HepG2 (cell line): ENCODE data around the gene ADGRE3. TPM values are rescaled to one million over a fixed set of nuclear protein-coding genes. Genes with fewer than 3 reads are reported as not detected.

Experiments used
- DMAP1 ChIP-seq: IDR thresholded peaks from 2 replicates; pipeline ENCODE4 v1.6.1; 2016
- DNMT3B ChIP-seq: conservative IDR thresholded peaks from 2 replicates; pipeline ENCODE4 v1.6.1; 2016; ENCODE audit warnings: missing biosample characterization, control low read depth
- FOXO1 ChIP-seq: sonication (generic); formaldehyde crosslinking; IDR thresholded peaks from 2 replicates; pipeline ENCODE4 v1.4.0; 2020; ENCODE audit warnings: missing genetic modification reagents
- FOXP1 ChIP-seq, 2 experiments: fragments of 450-650 bp in 1 of 2; IDR thresholded peaks; 2 replicates each; pipeline ENCODE4 v1.6.1; 2017 to 2018; ENCODE audit warnings: antibody characterized with exemption in 1 of 2
- NONO ChIP-seq, 2 experiments: fragments of 450-650 bp in 1 of 2; sonication (generic) in 1 of 2; formaldehyde crosslinking in 1 of 2; IDR thresholded peaks in 1 of 2; conservative IDR thresholded peaks in 1 of 2; 2 replicates each; pipeline versions ENCODE4 v1.6.1 to v1.8.0; 2017 to 2022; ENCODE audit warnings: mild to moderate bottlenecking in 1 of 2, missing genetic modification reagents in 1 of 2, moderate library complexity in 1 of 2
- NR1H2 ChIP-seq: sonication (generic); formaldehyde crosslinking; IDR thresholded peaks from 2 replicates; pipeline ENCODE4 v1.8.1; 2022; ENCODE audit warnings: low read depth, missing genetic modification reagents, borderline replicate concordance
- PLRG1 ChIP-seq: fragments of 450-650 bp; conservative IDR thresholded peaks from 2 replicates; pipeline ENCODE4 v1.6.1; 2016
- RFX1 ChIP-seq: fragments of 450-650 bp; IDR thresholded peaks from 2 replicates; pipeline ENCODE4 v1.6.1; 2017
- SMC3 ChIP-seq: IDR thresholded peaks from 2 replicates; pipeline ENCODE4 v1.6.1; 2011; ENCODE audit warnings: low read length, improper control_type of control experiment
- XBP1 ChIP-seq: sonication (generic); formaldehyde crosslinking; IDR thresholded peaks from 2 replicates; pipeline ENCODE4 v1.5.0; 2020; ENCODE audit warnings: missing genetic modification reagents
- ZBTB38 ChIP-seq: sonication (generic); formaldehyde crosslinking; IDR thresholded peaks from 2 replicates; pipeline ENCODE4 v1.5.1; 2020; ENCODE audit warnings: mild to moderate bottlenecking, missing genetic modification reagents
- ZC3H13 ChIP-seq: sonication (generic); formaldehyde crosslinking; IDR thresholded peaks from 2 replicates; pipeline ENCODE4 v1.8.1; 2023; ENCODE audit warnings: mild to moderate bottlenecking, missing genetic modification reagents, moderate library complexity
- ZKSCAN8 ChIP-seq: IDR thresholded peaks from 2 replicates; pipeline ENCODE4 v1.6.1; 2016; ENCODE audit warnings: borderline replicate concordance, missing genetic modification reagents, missing compliant biosample characterization
- ZNF510 ChIP-seq: sonication (generic); formaldehyde crosslinking; IDR thresholded peaks from 2 replicates; pipeline ENCODE4 v1.4.0; 2020; ENCODE audit warnings: low read depth, mild to moderate bottlenecking, missing genetic modification reagents
- ZNF770 ChIP-seq: sonication (generic); formaldehyde crosslinking; IDR thresholded peaks from 2 replicates; pipeline ENCODE4 v1.5.0; 2020; ENCODE audit warnings: mild to moderate bottlenecking, missing genetic modification reagents
- polyA plus RNA-seq, 8 experiments: library from polyadenylated mRNA; depleted of rRNA in 3 of 8; stranded (reverse) in 7 of 8; unstranded in 1 of 8; fragments of >200 nt; fragmentation: Illumina TruSeq in 4 of 8; extraction: Trizol in 4 of 8; gene quantifications; 2 replicates each; pipeline versions ENCODE4 v1.2.1 to v1.2.3, GENCODE V29; 2011 to 2016; ENCODE audit warnings: low read depth in 4 of 8, missing spikeins in 1 of 8, mixed read lengths in 1 of 8; ENCODE audit not compliant: insufficient read depth in 1 of 8
- total RNA-seq, 5 experiments: library from RNA; depleted of rRNA; stranded (reverse); fragments of >200 nt; fragmentation: Illumina TruSeq; extraction: Trizol; gene quantifications; 2 replicates each; pipeline ENCODE4 v1.2.3, GENCODE V29; 2016; ENCODE audit warnings: low read depth in 1 of 5
- TF ChIP-seq, protein P1 (sequence below): sonication (generic); formaldehyde crosslinking; IDR thresholded peaks from 2 replicates; pipeline ENCODE4 v1.8.1; 2022; ENCODE audit warnings: mild to moderate bottlenecking, missing genetic modification reagents
- TF ChIP-seq, protein P2 (sequence below): sonication (generic); formaldehyde crosslinking; IDR thresholded peaks from 2 replicates; pipeline ENCODE4 v1.5.0; 2020; ENCODE audit warnings: missing genetic modification reagents, mild to moderate bottlenecking, borderline replicate concordance
- TF ChIP-seq, protein P3 (sequence below): sonication (generic); formaldehyde crosslinking; IDR thresholded peaks from 2 replicates; pipeline ENCODE4 v1.5.0; 2020; ENCODE audit warnings: missing genetic modification reagents, mild to moderate bottlenecking, borderline replicate concordance

ADGRE3 gene
- total and polyA plus RNA-seq, 2 of the 13 experiments (the other 11 are each of a cell fraction or from before 2014, with no cell fraction given) = not detected

GRCh38 chr19:14571695-14572490 lies 102.8 kb downstream of the ADGRE3 start, which contains the start of gene NDUFB7 (continued):
- TF ChIP-seq, protein P1, sequence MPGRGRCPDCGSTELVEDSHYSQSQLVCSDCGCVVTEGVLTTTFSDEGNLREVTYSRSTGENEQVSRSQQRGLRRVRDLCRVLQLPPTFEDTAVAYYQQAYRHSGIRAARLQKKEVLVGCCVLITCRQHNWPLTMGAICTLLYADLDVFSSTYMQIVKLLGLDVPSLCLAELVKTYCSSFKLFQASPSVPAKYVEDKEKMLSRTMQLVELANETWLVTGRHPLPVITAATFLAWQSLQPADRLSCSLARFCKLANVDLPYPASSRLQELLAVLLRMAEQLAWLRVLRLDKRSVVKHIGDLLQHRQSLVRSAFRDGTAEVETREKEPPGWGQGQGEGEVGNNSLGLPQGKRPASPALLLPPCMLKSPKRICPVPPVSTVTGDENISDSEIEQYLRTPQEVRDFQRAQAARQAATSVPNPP = no peak
- TF ChIP-seq RFX1 (no peak), PLRG1 (no peak), ZBTB38 (CRISPR knock-in tag) (0 out of 2 replicates have a peak, but pooled peaks have one; percentile 21), ZNF510 (CRISPR knock-in tag) (0 out of 2 replicates have a peak, but pooled peaks have one; percentile 72), ZC3H13 (CRISPR knock-in tag) (peak; percentile 92), XBP1 (CRISPR knock-in tag) (no peak), SMC3 (no peak), FOXO1 (CRISPR knock-in tag) (peak; percentile 20; the same call in 1 of the 2 replicates), FOXP1 (IDR thresholded peaks at IDR 0.05) (no peak), FOXP1 (CRISPR knock-in tag; IDR thresholded peaks at IDR 0.05) (0 out of 2 replicates have a peak, but pooled peaks have one; percentile 27), DMAP1 (CRISPR knock-in tag) (peak; percentile 82), ZNF770 (0 out of 2 replicates have a peak, but pooled peaks have one; percentile 50), NONO (IDR thresholded peaks at IDR 0.05) (no peak), NONO (CRISPR knock-in tag; conservative IDR thresholded peaks at IDR 0.05) (peak; percentile 94), DNMT3B (no peak), ZKSCAN8 (CRISPR knock-in tag) (peak; percentile 88; the same call in 1 of the 2 replicates), NR1H2 (CRISPR knock-in tag) (no peak)
- TF ChIP-seq, protein P2, sequence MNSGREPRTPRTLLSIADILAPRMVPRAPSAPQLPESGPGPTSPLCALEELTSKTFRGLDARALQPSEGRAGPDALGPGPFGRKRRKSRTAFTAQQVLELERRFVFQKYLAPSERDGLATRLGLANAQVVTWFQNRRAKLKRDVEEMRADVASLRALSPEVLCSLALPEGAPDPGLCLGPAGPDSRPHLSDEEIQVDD = no peak
- TF ChIP-seq, protein P3, sequence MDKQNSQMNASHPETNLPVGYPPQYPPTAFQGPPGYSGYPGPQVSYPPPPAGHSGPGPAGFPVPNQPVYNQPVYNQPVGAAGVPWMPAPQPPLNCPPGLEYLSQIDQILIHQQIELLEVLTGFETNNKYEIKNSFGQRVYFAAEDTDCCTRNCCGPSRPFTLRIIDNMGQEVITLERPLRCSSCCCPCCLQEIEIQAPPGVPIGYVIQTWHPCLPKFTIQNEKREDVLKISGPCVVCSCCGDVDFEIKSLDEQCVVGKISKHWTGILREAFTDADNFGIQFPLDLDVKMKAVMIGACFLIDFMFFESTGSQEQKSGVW (CRISPR knock-in tag) = no peak
